GM18907 (cell line): Measurements from ENCODE around the gene TTC34.

Source experiments
- ATAC-seq: cut with Tn5 transposase; IDR thresholded peaks from one replicate; pipeline ENCODE4 v1.9.1; 2021; ENCODE audit warnings: mild to moderate bottlenecking, moderate library complexity; ENCODE audit not compliant: unreplicated experiment

TTC34 gene

GRCh38 chr1:2801535-2802291 is at the start of gene TTC34:
TSS of gene TTC34 (minus strand) at chr1:2801693. CDS start at chr1:2800827, 866 bp downstream.
- no peak for ATAC-seq

GRCh38 chr1:2850502-2850901 is 49.0 kb upstream of the TTC34 start:
- no peak for ATAC-seq

- no peak for ATAC-seq
These were observed 46.6 kb upstream of the TTC34 start for GRCh38 chr1:2848006-2848670.

GRCh38 chr1:2847086-2847985 is 45.8 kb upstream of the TTC34 start:
- ATAC-seq = no peak

- no peak for ATAC-seq
These were observed 44.4 kb upstream of the TTC34 start for GRCh38 chr1:2845869-2846268.

- no peak for ATAC-seq
These were observed 38.7 kb upstream of the TTC34 start for GRCh38 chr1:2840036-2840809.

GRCh38 chr1:2837823-2838222 is 36.3 kb upstream of the TTC34 start:
- no peak for ATAC-seq

GRCh38 chr1:2837316-2837715 is 35.8 kb upstream of the TTC34 start:
- no peak for ATAC-seq

- ATAC-seq = no peak
These were observed 35.0 kb upstream of the TTC34 start for GRCh38 chr1:2836333-2836970.

- ATAC-seq = no peak
These were observed 34.2 kb upstream of the TTC34 start for GRCh38 chr1:2835650-2836159.

GRCh38 chr1:2834741-2835564 is 33.5 kb upstream of the TTC34 start:
- no peak for ATAC-seq

- no peak for ATAC-seq
These were observed 32.6 kb upstream of the TTC34 start for GRCh38 chr1:2834146-2834475.

- no peak for ATAC-seq
These were observed 32.1 kb upstream of the TTC34 start for GRCh38 chr1:2833454-2834145.

GRCh38 chr1:2832506-2833453 is 31.3 kb upstream of the TTC34 start:
- no peak for ATAC-seq

GRCh38 chr1:2831596-2832212 is 30.2 kb upstream of the TTC34 start:
- ATAC-seq = no peak

- ATAC-seq = no peak
These were observed 29.4 kb upstream of the TTC34 start for GRCh38 chr1:2830761-2831425.
